Measurements from ENCODE around the gene IGF2. TPM values are rescaled to one million over a fixed set of nuclear protein-coding genes. Genes with fewer than 3 reads are reported as not detected.

The IGF2 gene
- total RNA-seq (2022; extraction: Qiagen RNA extraction): 1.7 to 2.9 TPM (median 2.4 TPM) in 5 replicates

GRCh38 chr11:2139123-2139521, at the start of gene IGF2:
Gene IGF2, minus strand, starts transcription at chr11:2139389. Its CDS starts 3,866 bp downstream, at chr11:2135523.

GRCh38 chr11:2171591-2172003, 32.4 kb upstream of the IGF2 start, which contains the start of gene TH:
Gene TH, minus strand, starts transcription at chr11:2171815. Its CDS starts 29 bp downstream, at chr11:2171786.

GRCh38 chr11:2160736-2161259, 21.6 kb upstream of the IGF2 start, which contains the start of gene INS:
Gene INS, minus strand, starts transcription at chr11:2161209. Its CDS starts 238 bp downstream, at chr11:2160971.

Other genes starting within 250 kb of the IGF2 start
- gene PRR33, start 247.5 kb downstream of the IGF2 start, total RNA-seq (2022; extraction: Qiagen RNA extraction): not detected in 5 replicates
- 0.10 to 0.26 TPM (median 0.11 TPM) in 3 of 5 replicates, not detected in the others for gene TNNT3, start 219.7 kb downstream of the IGF2 start, total RNA-seq (2022; extraction: Qiagen RNA extraction)
- gene MRPL23, start 192.1 kb downstream of the IGF2 start, total RNA-seq (2022; extraction: Qiagen RNA extraction): 138 to 166 TPM (median 157 TPM) in 5 replicates
- 11.0 to 21.2 TPM (median 17.5 TPM) in 5 replicates for gene H19, start 141.5 kb downstream of the IGF2 start, total RNA-seq (2022; extraction: Qiagen RNA extraction)
- not detected in 5 replicates for gene INS, start 21.8 kb upstream of the IGF2 start, total RNA-seq (2022; extraction: Qiagen RNA extraction)
- gene TH, start 32.4 kb upstream of the IGF2 start, total RNA-seq (2022; extraction: Qiagen RNA extraction): 0.06 to 0.10 TPM (median 0.08 TPM) in 4 of 5 replicates, not detected in the other
- gene ASCL2, start 131.2 kb upstream of the IGF2 start, total RNA-seq (2022; extraction: Qiagen RNA extraction): 0.06 to 0.08 TPM in 2 of 5 replicates, not detected in the others
- not detected in 5 replicates for gene C11orf21, start 162.5 kb upstream of the IGF2 start, total RNA-seq (2022; extraction: Qiagen RNA extraction)
- not detected in 5 replicates for gene TSPAN32, start 162.6 kb upstream of the IGF2 start, total RNA-seq (2022; extraction: Qiagen RNA extraction)
- 305 to 439 TPM (median 424 TPM) in 5 replicates for gene CD81, start 237.9 kb upstream of the IGF2 start, total RNA-seq (2022; extraction: Qiagen RNA extraction)

Measured in A549 treated with AZD2906 at 1 μM for 4 hours (cell line).